Epithelial cell of proximal tubule (primary cell): ENCODE measurements around the gene GNG2. TPM values are rescaled to one million over a fixed set of nuclear protein-coding genes. Genes with fewer than 3 reads are reported as not detected.

Experiments used
- DNase-seq: peaks from one replicate; pipeline ENCODE4 v3.0.0-alpha.2; 2011; ENCODE audit warnings: low read depth
- H3K4me3 ChIP-seq: 2 replicates; pipeline ENCODE4 v1.5.1; 2011; ENCODE audit warnings: low read depth, mild to moderate bottlenecking, low read length
- total RNA-seq: library from RNA; depleted of rRNA; stranded (reverse); fragments of >200 nt; gene quantifications from 2 replicates; pipeline ENCODE4 v1.2.3, GENCODE V29; 2015
- TF ChIP-seq, protein P1 (sequence below): conservative IDR thresholded peaks from 2 replicates; pipeline ENCODE4 v1.5.1; 2012; ENCODE audit warnings: low read depth, mild to moderate bottlenecking, low read length

The GNG2 gene
- total RNA-seq, 1 donor from 2014 or later = 2.5 TPM

DNA sequence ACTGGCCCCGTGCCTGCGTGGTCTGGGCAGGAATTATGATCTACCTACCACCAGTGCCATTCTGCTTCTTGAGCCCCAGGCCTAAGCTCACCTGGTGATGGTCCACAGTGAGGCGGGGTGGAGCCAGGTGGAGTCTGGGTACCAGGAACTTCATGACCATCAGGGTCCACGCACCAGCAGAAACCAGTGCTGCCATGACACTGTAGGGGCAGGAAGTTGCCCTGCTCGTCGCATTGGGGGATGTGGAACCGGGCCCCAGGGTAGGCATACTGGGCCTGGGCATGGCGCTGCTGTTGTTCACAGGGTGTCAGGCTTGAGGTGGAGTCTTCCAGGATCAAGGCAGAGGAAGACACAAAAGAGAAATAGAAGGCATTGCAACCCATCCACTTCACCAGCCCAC is 158.6 kb downstream of the GNG2 start:
- no peak overlapping the region for H3K4me3 ChIP-seq
- no peak for DNase-seq
- TF ChIP-seq, protein P1, sequence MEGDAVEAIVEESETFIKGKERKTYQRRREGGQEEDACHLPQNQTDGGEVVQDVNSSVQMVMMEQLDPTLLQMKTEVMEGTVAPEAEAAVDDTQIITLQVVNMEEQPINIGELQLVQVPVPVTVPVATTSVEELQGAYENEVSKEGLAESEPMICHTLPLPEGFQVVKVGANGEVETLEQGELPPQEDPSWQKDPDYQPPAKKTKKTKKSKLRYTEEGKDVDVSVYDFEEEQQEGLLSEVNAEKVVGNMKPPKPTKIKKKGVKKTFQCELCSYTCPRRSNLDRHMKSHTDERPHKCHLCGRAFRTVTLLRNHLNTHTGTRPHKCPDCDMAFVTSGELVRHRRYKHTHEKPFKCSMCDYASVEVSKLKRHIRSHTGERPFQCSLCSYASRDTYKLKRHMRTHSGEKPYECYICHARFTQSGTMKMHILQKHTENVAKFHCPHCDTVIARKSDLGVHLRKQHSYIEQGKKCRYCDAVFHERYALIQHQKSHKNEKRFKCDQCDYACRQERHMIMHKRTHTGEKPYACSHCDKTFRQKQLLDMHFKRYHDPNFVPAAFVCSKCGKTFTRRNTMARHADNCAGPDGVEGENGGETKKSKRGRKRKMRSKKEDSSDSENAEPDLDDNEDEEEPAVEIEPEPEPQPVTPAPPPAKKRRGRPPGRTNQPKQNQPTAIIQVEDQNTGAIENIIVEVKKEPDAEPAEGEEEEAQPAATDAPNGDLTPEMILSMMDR = no peak

Other genes with a start within 250 kb of the GNG2 start
- gene FRMD6, start 208.7 kb upstream of the GNG2 start, total RNA-seq = 110 and 122 TPM in 2 replicates
- 96.9 and 101 TPM in 2 replicates for gene RTRAF, start 128.9 kb downstream of the GNG2 start, total RNA-seq
- 12.5 and 13.5 TPM in 2 replicates for gene NID2, start 208.4 kb downstream of the GNG2 start, total RNA-seq